Lower leg skin (tissue), 3 donors: ENCODE data around the gene ZSCAN20.

Source experiments
- POLR2A ChIP-seq, 2 donors: fragments of 450-650 bp; IDR thresholded peaks; one replicate each; pipeline ENCODE4 v1.6.1; 2016 to 2017; ENCODE audit warnings: antibody characterized with exemption in 2 of 2, mild to moderate bottlenecking in 1 of 2, moderate library complexity in 1 of 2
- TF ChIP-seq, protein P1 (sequence below), 3 donors: fragments of 450-650 bp; IDR thresholded peaks; one replicate each; pipeline ENCODE4 v1.5.1; 2016; ENCODE audit warnings: antibody characterized with exemption in 3 of 3, mild to moderate bottlenecking in 3 of 3, moderate library complexity in 2 of 3

GRCh38 chr1:33443080-33443704 lies 29.3 kb upstream of the ZSCAN20 start:
- TF ChIP-seq, protein P1, sequence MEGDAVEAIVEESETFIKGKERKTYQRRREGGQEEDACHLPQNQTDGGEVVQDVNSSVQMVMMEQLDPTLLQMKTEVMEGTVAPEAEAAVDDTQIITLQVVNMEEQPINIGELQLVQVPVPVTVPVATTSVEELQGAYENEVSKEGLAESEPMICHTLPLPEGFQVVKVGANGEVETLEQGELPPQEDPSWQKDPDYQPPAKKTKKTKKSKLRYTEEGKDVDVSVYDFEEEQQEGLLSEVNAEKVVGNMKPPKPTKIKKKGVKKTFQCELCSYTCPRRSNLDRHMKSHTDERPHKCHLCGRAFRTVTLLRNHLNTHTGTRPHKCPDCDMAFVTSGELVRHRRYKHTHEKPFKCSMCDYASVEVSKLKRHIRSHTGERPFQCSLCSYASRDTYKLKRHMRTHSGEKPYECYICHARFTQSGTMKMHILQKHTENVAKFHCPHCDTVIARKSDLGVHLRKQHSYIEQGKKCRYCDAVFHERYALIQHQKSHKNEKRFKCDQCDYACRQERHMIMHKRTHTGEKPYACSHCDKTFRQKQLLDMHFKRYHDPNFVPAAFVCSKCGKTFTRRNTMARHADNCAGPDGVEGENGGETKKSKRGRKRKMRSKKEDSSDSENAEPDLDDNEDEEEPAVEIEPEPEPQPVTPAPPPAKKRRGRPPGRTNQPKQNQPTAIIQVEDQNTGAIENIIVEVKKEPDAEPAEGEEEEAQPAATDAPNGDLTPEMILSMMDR (IDR thresholded peaks at IDR 0.05): no peak
- no peak for TF ChIP-seq POLR2A (IDR thresholded peaks at IDR 0.05)
